Progenitor cell of endocrine pancreas (in vitro differentiated cells): ENCODE results near the gene INTS14. TPM values are rescaled to one million over a fixed set of nuclear protein-coding genes. Genes with fewer than 3 reads are reported as not detected.
A peak's percentile ranks its signal among the peaks of the same experiment; 100 is the strongest.

Experiments
- DNase-seq: peaks from one replicate; pipeline ENCODE4 v3.0.0; 2021; ENCODE audit warnings: low spot score; ENCODE audit not compliant: unreplicated experiment
- H3K27ac Mint-ChIP-seq: 2 replicates; pipeline ENCODE4 v1.8.0; 2021; ENCODE audit warnings: mild to moderate bottlenecking, moderate library complexity, mixed read lengths
- H3K27me3 Mint-ChIP-seq: 2 replicates; pipeline ENCODE4 v1.8.0; 2021; ENCODE audit warnings: mixed read lengths
- H3K36me3 Mint-ChIP-seq: 2 replicates; pipeline ENCODE4 v1.8.0; 2022; ENCODE audit warnings: mixed read lengths; ENCODE audit not compliant: insufficient read depth
- H3K4me1 Mint-ChIP-seq: 2 replicates; pipeline ENCODE4 v1.8.0; 2021; ENCODE audit warnings: low read depth, mixed read lengths
- H3K4me3 Mint-ChIP-seq: 2 replicates; pipeline ENCODE4 v1.8.0; 2021; ENCODE audit warnings: low read depth, mild to moderate bottlenecking, moderate library complexity, mixed read lengths
- H3K9me3 Mint-ChIP-seq: 2 replicates; pipeline ENCODE4 v1.8.0; 2021; ENCODE audit warnings: low read depth, mixed read lengths
- total RNA-seq: library from RNA; stranded (reverse); gene quantifications from 2 replicates; pipeline ENCODE4 v1.2.1, GENCODE V29; 2021
- TF ChIP-seq, protein P1 (sequence below): fragments of 200-600 bp; sonication (generic); IDR thresholded peaks from one replicate; pipeline ENCODE4 v1.5.0; 2021; ENCODE audit warnings: antibody characterized with exemption, mild to moderate bottlenecking; ENCODE audit not compliant: unreplicated experiment

Gene INTS14
- total RNA-seq, 1 donor from 2014 or later: 65.7 TPM

- Mint-ChIP-seq H3K4me3 (no peak overlapping the region), H3K36me3 (peaks cover 18% of the 10 kb centered on the region), H3K27ac (no peak overlapping the region), H3K4me1 (no peaks in the 10 kb centered on the region), H3K27me3 (no peaks in the 10 kb centered on the region), H3K9me3 (no peaks in the 10 kb centered on the region)
- TF ChIP-seq, protein P1, sequence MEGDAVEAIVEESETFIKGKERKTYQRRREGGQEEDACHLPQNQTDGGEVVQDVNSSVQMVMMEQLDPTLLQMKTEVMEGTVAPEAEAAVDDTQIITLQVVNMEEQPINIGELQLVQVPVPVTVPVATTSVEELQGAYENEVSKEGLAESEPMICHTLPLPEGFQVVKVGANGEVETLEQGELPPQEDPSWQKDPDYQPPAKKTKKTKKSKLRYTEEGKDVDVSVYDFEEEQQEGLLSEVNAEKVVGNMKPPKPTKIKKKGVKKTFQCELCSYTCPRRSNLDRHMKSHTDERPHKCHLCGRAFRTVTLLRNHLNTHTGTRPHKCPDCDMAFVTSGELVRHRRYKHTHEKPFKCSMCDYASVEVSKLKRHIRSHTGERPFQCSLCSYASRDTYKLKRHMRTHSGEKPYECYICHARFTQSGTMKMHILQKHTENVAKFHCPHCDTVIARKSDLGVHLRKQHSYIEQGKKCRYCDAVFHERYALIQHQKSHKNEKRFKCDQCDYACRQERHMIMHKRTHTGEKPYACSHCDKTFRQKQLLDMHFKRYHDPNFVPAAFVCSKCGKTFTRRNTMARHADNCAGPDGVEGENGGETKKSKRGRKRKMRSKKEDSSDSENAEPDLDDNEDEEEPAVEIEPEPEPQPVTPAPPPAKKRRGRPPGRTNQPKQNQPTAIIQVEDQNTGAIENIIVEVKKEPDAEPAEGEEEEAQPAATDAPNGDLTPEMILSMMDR: no peak
- no peak for DNase-seq
Observed at GRCh38 chr15:65599677-65600076, 11.3 kb downstream of the INTS14 start.

DNA sequence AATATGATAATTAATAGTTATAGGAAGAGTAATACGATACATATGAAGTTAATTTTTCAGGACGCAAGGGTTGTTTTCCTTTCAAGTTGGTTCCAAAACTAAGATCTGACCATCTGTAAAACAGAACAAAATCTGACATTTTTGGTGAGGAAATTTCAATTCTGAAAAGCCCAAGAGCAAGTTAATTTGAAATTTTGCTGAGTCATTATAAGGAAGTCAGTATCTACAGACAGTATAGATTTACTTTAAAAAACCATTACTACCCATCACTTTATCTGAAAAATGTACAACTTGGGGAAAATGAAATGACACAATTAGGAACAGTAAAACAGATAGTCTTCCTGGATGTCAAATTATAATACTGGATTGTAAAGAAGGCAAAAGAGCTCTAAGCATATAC lies 12.5 kb downstream of the INTS14 start:
- Mint-ChIP-seq H3K36me3 (peaks cover 17% of the 10 kb centered on the region), H3K9me3 (no peaks in the 10 kb centered on the region), H3K4me1 (no peaks in the 10 kb centered on the region), H3K27ac (peak overlapping the region; percentile 60), H3K27me3 (no peaks in the 10 kb centered on the region), H3K4me3 (no peak overlapping the region)
- no peak for DNase-seq
- TF ChIP-seq, protein P1: no peak

DNA sequence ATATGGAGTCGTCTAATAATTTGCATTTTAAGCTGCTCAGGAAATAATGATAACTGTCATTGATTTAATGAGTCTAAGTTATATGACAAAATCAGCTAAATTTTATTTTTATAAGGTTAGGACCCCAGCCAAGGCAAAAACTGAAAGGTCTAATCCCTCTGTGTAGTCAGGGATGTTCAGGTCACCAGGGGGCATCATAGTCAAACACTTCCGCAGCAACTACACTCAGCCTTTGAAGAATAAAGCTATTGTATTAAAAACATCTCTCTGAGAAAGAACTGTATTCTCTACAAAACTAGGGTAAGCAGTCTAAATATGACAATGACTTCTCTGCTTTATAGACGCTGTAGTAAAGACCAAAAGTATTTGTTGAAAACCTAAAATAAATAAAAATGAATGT lies 15.0 kb downstream of the INTS14 start:
- Mint-ChIP-seq H3K4me3 (no peak overlapping the region), H3K36me3 (peaks cover 20% of the 10 kb centered on the region), H3K27me3 (no peaks in the 10 kb centered on the region), H3K4me1 (no peaks in the 10 kb centered on the region), H3K9me3 (no peaks in the 10 kb centered on the region), H3K27ac (no peak overlapping the region)
- DNase-seq: no peak
- TF ChIP-seq, protein P1: peak; percentile 66

GRCh38 chr15:65587094-65587493 lies 23.8 kb downstream of the INTS14 start:
- no peaks in the 10 kb centered on the region for H3K27me3 Mint-ChIP-seq
- H3K9me3 Mint-ChIP-seq: no peaks in the 10 kb centered on the region
- peaks cover 40% of the 10 kb centered on the region for H3K36me3 Mint-ChIP-seq
- DNase-seq: no peak
- TF ChIP-seq, protein P1: no peak
- H3K4me1 Mint-ChIP-seq: peaks cover 36% of the 10 kb centered on the region
- H3K4me3 Mint-ChIP-seq: no peak overlapping the region
- H3K27ac Mint-ChIP-seq: no peak overlapping the region

GRCh38 chr15:65584241-65584640 lies 26.7 kb downstream of the INTS14 start:
- DNase-seq: no peak
- Mint-ChIP-seq H3K27me3 (no peaks in the 10 kb centered on the region), H3K9me3 (no peaks in the 10 kb centered on the region), H3K27ac (peak overlapping the region; percentile 96), H3K36me3 (peaks cover 33% of the 10 kb centered on the region), H3K4me3 (no peak overlapping the region), H3K4me1 (peaks cover 41% of the 10 kb centered on the region)
- TF ChIP-seq, protein P1: no peak
